Measurements from ENCODE around the gene ANKRD40CL.
A peak's percentile ranks its signal among the peaks of the same experiment; 100 is the strongest.

Gene ANKRD40CL

GRCh38 chr17:50719144-50719923 lies 48.0 kb downstream of the ANKRD40CL start, which contains the start of gene LUC7L3:
LUC7L3 (plus strand) TSS chr17:50719603; CDS start chr17:50719733, 130 bp downstream.
- DNase-seq (ENCODE audit: low spot score) (peak; percentile 98), FAIRE-seq (peak; percentile 27)

GRCh38 chr17:50715471-50715870 lies 51.8 kb downstream of the ANKRD40CL start:
- FAIRE-seq = no peak
- no peak for DNase-seq (ENCODE audit: low spot score)

- FAIRE-seq (no peak), DNase-seq (ENCODE audit: low spot score) (no peak)
These were observed 54.7 kb downstream of the ANKRD40CL start for GRCh38 chr17:50712641-50713040.
